Ectodermal cell (in vitro differentiated cells): ENCODE measurements around the gene TUBG1.
"Not testable (repeated sequence)": the region's sequence is repeated elsewhere in the genome, so short reads cannot be mapped to it uniquely, and the experiment has no call there.

Experiments
- H3K27ac ChIP-seq: 2 replicates; pipeline ENCODE4 v1.7.0; 2013; ENCODE audit warnings: mild to moderate bottlenecking, low read depth, low read length; ENCODE audit not compliant: insufficient read depth, poor library complexity, severe bottlenecking
- H3K27me3 ChIP-seq: 2 replicates; pipeline ENCODE4 v1.7.0; 2013; ENCODE audit warnings: mild to moderate bottlenecking, low read length; ENCODE audit not compliant: insufficient read depth, control insufficient read depth, poor library complexity, severe bottlenecking
- H3K36me3 ChIP-seq: one replicate; pipeline ENCODE4 v1.7.0; 2013; ENCODE audit warnings: low read length; ENCODE audit not compliant: control insufficient read depth, insufficient read depth
- H3K4me1 ChIP-seq: one replicate; pipeline ENCODE4 v1.7.0; 2013; ENCODE audit warnings: low read length; ENCODE audit not compliant: control insufficient read depth, insufficient read depth
- H3K4me3 ChIP-seq: 2 replicates; pipeline ENCODE4 v1.7.0; 2013; ENCODE audit warnings: low read depth, low read length, control low read depth; ENCODE audit not compliant: insufficient read depth
- H3K9me3 ChIP-seq: 2 replicates; pipeline ENCODE4 v1.7.0; 2013; ENCODE audit warnings: mild to moderate bottlenecking, low read length, moderate library complexity; ENCODE audit not compliant: control insufficient read depth
- WGBS, 2 experiments: methylation state at CpG; one replicate each; pipeline ENCODE4 v1.1.7; 2013; ENCODE audit warnings: missing lambda C conversion rate in 2 of 2; 5-methylcytosine and 5-hydroxymethylcytosine counted together

TUBG1 gene

GRCh38 chr17:42623732-42624596 is 14.5 kb downstream of the TUBG1 start:
- WGBS, 2 experiments: 93% methylated on average over 7 of the region's 7 CpGs
- Histone ChIP-seq H3K27me3 (no peaks in the 10 kb centered on the region), H3K4me3 (no peak overlapping the region), H3K36me3 (no peaks in the 10 kb centered on the region), H3K9me3 (no peaks in the 10 kb centered on the region), H3K4me1 (no peaks in the 10 kb centered on the region), H3K27ac (no peak overlapping the region)

- WGBS, 2 experiments: 83 to 94% methylated on average over 6 of the region's 6 CpGs
- not testable (repeated sequence) for H3K4me3 ChIP-seq, H3K4me1 ChIP-seq
Measured at GRCh38 chr17:42627032-42627764, 17.7 kb downstream of the TUBG1 start.

DNA sequence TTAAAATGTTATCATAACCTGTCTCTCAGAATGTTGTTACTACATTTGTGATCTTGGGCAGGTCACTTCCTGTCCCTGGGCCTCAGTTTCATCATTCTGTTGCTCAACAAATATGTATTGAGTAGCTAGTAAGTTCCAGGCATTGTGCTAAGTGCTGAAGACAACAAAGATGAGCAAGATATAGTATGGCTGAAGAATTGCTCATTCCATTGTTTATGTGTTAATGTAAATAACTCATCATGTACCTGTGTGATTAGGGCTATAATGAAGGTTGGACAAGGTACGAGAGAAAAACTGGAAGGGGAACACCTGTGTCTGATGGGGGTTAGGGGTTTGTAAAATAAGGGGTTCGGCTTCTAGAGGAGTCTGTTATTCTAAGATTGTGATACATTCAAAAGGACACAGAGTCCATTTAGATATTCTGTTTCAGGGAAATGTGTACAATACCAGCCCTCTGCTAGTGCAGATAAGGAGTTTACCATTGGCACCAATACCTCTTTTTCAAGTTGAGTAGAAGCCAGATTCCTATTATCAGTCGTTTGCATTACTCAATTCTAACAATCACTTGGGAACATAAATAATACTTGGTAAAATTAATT is 20.0 kb downstream of the TUBG1 start:
- Histone ChIP-seq H3K27me3 (no peaks in the 10 kb centered on the region), H3K27ac (no peak overlapping the region), H3K4me1 (no peaks in the 10 kb centered on the region), H3K4me3 (no peak overlapping the region), H3K9me3 (no peaks in the 10 kb centered on the region), H3K36me3 (no peaks in the 10 kb centered on the region)
- WGBS, 2 experiments: 89 to 94% methylated on average over 3 of the region's 3 CpGs

More at GRCh38 chr17:42627032-42627764, 17.7 kb downstream of the TUBG1 start:
- not testable (repeated sequence) for H3K9me3 ChIP-seq, H3K27me3 ChIP-seq, H3K36me3 ChIP-seq, H3K27ac ChIP-seq

GRCh38 chr17:42632949-42633444 is 23.5 kb downstream of the TUBG1 start:
- H3K27me3 ChIP-seq: no peaks in the 10 kb centered on the region
- no peaks in the 10 kb centered on the region for H3K36me3 ChIP-seq
- WGBS, 2 experiments: 84 to 89% methylated on average over 9 of the region's 9 CpGs
- H3K4me1 ChIP-seq: no peaks in the 10 kb centered on the region
- no peak overlapping the region for H3K27ac ChIP-seq
- H3K4me3 ChIP-seq: no peak overlapping the region
- no peaks in the 10 kb centered on the region for H3K9me3 ChIP-seq

DNA sequence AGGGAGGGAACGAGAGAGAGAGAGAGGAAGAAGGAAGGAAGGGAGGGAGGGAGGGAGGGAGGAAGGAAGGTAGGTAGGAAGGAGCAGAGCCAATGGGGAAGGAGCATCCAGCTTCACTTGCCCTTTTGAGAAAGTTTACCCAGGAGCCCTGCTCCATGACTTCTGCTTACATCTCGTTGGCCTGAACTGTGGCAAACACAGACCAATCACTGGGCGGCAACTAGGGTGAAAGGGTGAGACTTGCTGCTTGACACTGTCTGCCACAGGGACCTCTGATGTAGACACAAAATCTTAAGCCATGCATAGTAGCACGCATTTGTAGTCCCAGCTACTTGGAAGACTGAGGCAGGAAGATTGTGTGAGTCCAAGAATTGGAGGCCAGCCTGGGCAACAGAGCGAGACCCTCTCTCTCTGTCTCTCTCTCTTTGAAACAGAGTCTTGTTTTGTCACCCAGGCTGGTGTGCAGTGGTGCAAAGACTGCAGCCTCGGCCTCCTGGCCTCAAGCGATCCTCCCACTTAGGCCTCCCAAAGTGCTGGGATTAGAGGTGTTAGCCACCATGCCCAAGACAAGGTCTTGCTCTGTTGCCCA is 30.1 kb downstream of the TUBG1 start:
- no peak overlapping the region for H3K27ac ChIP-seq
- no peaks in the 10 kb centered on the region for H3K36me3 ChIP-seq
- H3K9me3 ChIP-seq: no peaks in the 10 kb centered on the region
- no peak overlapping the region for H3K4me3 ChIP-seq
- 82 to 83% methylated on average over 6 of the region's 7 CpGs for WGBS, 2 experiments
- no peaks in the 10 kb centered on the region for H3K4me1 ChIP-seq
- no peaks in the 10 kb centered on the region for H3K27me3 ChIP-seq

GRCh38 chr17:42640121-42640520 is 30.6 kb downstream of the TUBG1 start:
- Histone ChIP-seq H3K27me3 (no peaks in the 10 kb centered on the region), H3K9me3 (no peaks in the 10 kb centered on the region), H3K36me3 (no peaks in the 10 kb centered on the region), H3K4me1 (no peaks in the 10 kb centered on the region), H3K27ac (no peak overlapping the region), H3K4me3 (no peak overlapping the region)
- 96 to 97% methylated on average over 4 of the region's 4 CpGs for WGBS, 2 experiments

- H3K4me1 ChIP-seq: no peaks in the 10 kb centered on the region
- no peak overlapping the region for H3K27ac ChIP-seq
- H3K4me3 ChIP-seq: no peak overlapping the region
- 62 to 70% methylated on average over 2 of the region's 2 CpGs for WGBS, 2 experiments
- no peaks in the 10 kb centered on the region for H3K36me3 ChIP-seq
- no peaks in the 10 kb centered on the region for H3K9me3 ChIP-seq
- H3K27me3 ChIP-seq: no peaks in the 10 kb centered on the region
Measured at GRCh38 chr17:42642336-42642735, 32.9 kb downstream of the TUBG1 start.

GRCh38 chr17:42647778-42648177 is 38.3 kb downstream of the TUBG1 start:
- WGBS, 2 experiments: 95 to 96% methylated on average over 5 of the region's 5 CpGs
- Histone ChIP-seq H3K4me1 (no peaks in the 10 kb centered on the region), H3K27ac (no peak overlapping the region), H3K36me3 (no peaks in the 10 kb centered on the region), H3K9me3 (no peaks in the 10 kb centered on the region), H3K27me3 (no peaks in the 10 kb centered on the region), H3K4me3 (no peak overlapping the region)

- no peaks in the 10 kb centered on the region for H3K36me3 ChIP-seq
- WGBS, 2 experiments: 95 to 96% methylated on average over 4 of the region's 4 CpGs
- H3K4me3 ChIP-seq: no peak overlapping the region
- H3K27me3 ChIP-seq: no peaks in the 10 kb centered on the region
- H3K4me1 ChIP-seq: peaks cover 9% of the 10 kb centered on the region
- no peaks in the 10 kb centered on the region for H3K9me3 ChIP-seq
- H3K27ac ChIP-seq: no peak overlapping the region
Measured at GRCh38 chr17:42651392-42651791, 41.9 kb downstream of the TUBG1 start.
